Upper lobe of left lung (tissue), 6 donors: ENCODE data around the gene CCDC33. TPM values are rescaled to one million over a fixed set of nuclear protein-coding genes. Genes with fewer than 3 reads are reported as not detected.
A peak's percentile ranks its signal among the peaks of the same experiment; 100 is the strongest.

Experiments used
- ATAC-seq, 2 donors: fragments of 200-7000 bp; cut with Tn5 transposase; one replicate each; pipeline ENCODE4 v1.9.1; 2022; ENCODE audit warnings: mild to moderate bottlenecking in 2 of 2, moderate library complexity in 2 of 2; ENCODE audit not compliant: low FRiP score in 2 of 2
- DNase-seq, 2 donors: peaks; one replicate each; pipeline ENCODE4 v3.0.0-alpha.2; 2019 to 2020
- H3K27ac ChIP-seq, 4 donors: fragments of 200-600 bp; sonication (generic); one replicate each; pipeline ENCODE4 v1.5.1; 2016 to 2019
- H3K27me3 ChIP-seq, 4 donors: fragments of 200-600 bp; sonication (generic); one replicate each; pipeline ENCODE4 v1.5.1; 2017 to 2019
- H3K36me3 ChIP-seq, 4 donors: fragments of 200-600 bp; sonication (generic); one replicate each; pipeline ENCODE4 v1.5.1; 2016 to 2019
- H3K4me1 ChIP-seq, 4 donors: fragments of 200-600 bp; sonication (generic); one replicate each; pipeline ENCODE4 v1.5.1; 2018 to 2019
- H3K4me3 ChIP-seq, 4 donors: fragments of 200-600 bp; sonication (generic); one replicate each; pipeline ENCODE4 v1.5.1; 2017 to 2019; ENCODE audit warnings: mild to moderate bottlenecking in 2 of 4, moderate library complexity in 1 of 4
- H3K9me3 ChIP-seq, 4 donors: fragments of 200-600 bp; sonication (generic); one replicate each; pipeline ENCODE4 v1.5.1; 2018 to 2019
- CTCF ChIP-seq, 6 experiments: fragments of 450-650 bp in 4 of 6; fragments of 200-600 bp in 2 of 6; sonication (generic) in 2 of 6; IDR thresholded peaks; one replicate each; pipeline ENCODE4 v1.5.1; 2016 to 2019; ENCODE audit warnings: antibody characterized with exemption in 6 of 6
- EP300 ChIP-seq, 4 donors: sonication (generic); formaldehyde crosslinking; IDR thresholded peaks; one replicate each; pipeline ENCODE4 v1.5.1; 2017; ENCODE audit warnings: antibody characterized with exemption in 4 of 4, control low read depth in 2 of 4
- POLR2A ChIP-seq, 4 donors: fragments of 450-650 bp; IDR thresholded peaks; one replicate each; pipeline ENCODE4 v1.5.1; 2016 to 2017; ENCODE audit warnings: antibody characterized with exemption in 4 of 4, mild to moderate bottlenecking in 2 of 4
- POLR2AphosphoS5 ChIP-seq, 2 donors: sonication (generic); formaldehyde crosslinking; IDR thresholded peaks; one replicate each; pipeline ENCODE4 v1.5.1; 2017; ENCODE audit warnings: antibody characterized with exemption in 2 of 2
- WGBS, 2 donors: methylation state at CpG; one replicate each; pipeline ENCODE4 v1.1.5; 2017 to 2018; 5-methylcytosine and 5-hydroxymethylcytosine counted together
- total RNA-seq, 6 donors: library from RNA; depleted of rRNA in 4 of 6; stranded (reverse); fragments of >200 nt in 4 of 6; gene quantifications; one replicate each; pipeline versions ENCODE4 v1.1.0 to v1.2.1, GENCODE V29; 2016 to 2021
- donor health status: DM: no; HTN: no; CAD: no; lungs with moderate emphysema.
- donor health status: DM: no; HTN: yes; CAD: no; lungs with severe emphysema.

The CCDC33 gene
- total RNA-seq, 6 donors from 2014 or later, result 3.8 to 43.4 (median 4.2) TPM; not detected in 1

GRCh38 chr15:74233851-74234597 is 2.1 kb upstream of the CCDC33 start:
- no peak for TF ChIP-seq POLR2AphosphoS5 (IDR thresholded peaks at IDR 0.05)
- TF ChIP-seq EP300 (IDR thresholded peaks at IDR 0.05), result no peak
- no peak for TF ChIP-seq CTCF (IDR thresholded peaks at IDR 0.05)
- H3K4me3 ChIP-seq, result no peak overlapping the region
- DNase-seq (no peak), ATAC-seq (no peak)
- no peak overlapping the region for H3K27ac ChIP-seq
- H3K36me3 ChIP-seq, result no peaks in the 10 kb centered on the region
- no peaks in the 10 kb centered on the region for H3K27me3 ChIP-seq
- H3K9me3 ChIP-seq, result no peaks in the 10 kb centered on the region
- 96 to 100% methylated on average over 1 to 3 of the region's 3 CpGs for WGBS, 2 donors
- H3K4me1 ChIP-seq, result peaks cover 0 to 18% (median 2%) of the 10 kb centered on the region in 4 donors

- no peaks in the 10 kb centered on the region for H3K9me3 ChIP-seq
- DNase-seq, result no peak
- H3K4me1 ChIP-seq, result peaks cover under 1 to 21% (median 5%) of the 10 kb centered on the region in 4 donors
- no peaks in the 10 kb centered on the region for H3K36me3 ChIP-seq
- ATAC-seq, result no peak
- 77 to 100% methylated on average over 1 to 9 of the region's 9 CpGs for WGBS, 2 donors
- H3K4me3 ChIP-seq, result no peak overlapping the region
- no peak for TF ChIP-seq POLR2AphosphoS5 (IDR thresholded peaks at IDR 0.05)
- no peak for TF ChIP-seq CTCF (IDR thresholded peaks at IDR 0.05)
- no peak for TF ChIP-seq POLR2A (IDR thresholded peaks at IDR 0.05)
- TF ChIP-seq EP300 (IDR thresholded peaks at IDR 0.05), result no peak
- H3K27ac ChIP-seq, result no peak overlapping the region
- no peaks in the 10 kb centered on the region for H3K27me3 ChIP-seq
Measured at GRCh38 chr15:74234598-74234875, 1.6 kb upstream of the CCDC33 start.

- TF ChIP-seq EP300 (IDR thresholded peaks at IDR 0.05), result no peak
- TF ChIP-seq CTCF (IDR thresholded peaks at IDR 0.05), result no peak
- H3K4me3 ChIP-seq, result no peak overlapping the region
- no peaks in the 10 kb centered on the region for H3K36me3 ChIP-seq
- DNase-seq (no peak), ATAC-seq (no peak)
- peaks cover 23 to 44% (median 32%) of the 10 kb centered on the region in 4 donors for H3K4me1 ChIP-seq
- peak overlapping the region in 2 of 4 donors; percentile 35 to 37 for H3K27ac ChIP-seq
- no peaks in the 10 kb centered on the region for H3K9me3 ChIP-seq
- no peaks in the 10 kb centered on the region for H3K27me3 ChIP-seq
- WGBS, 2 donors, result 70 to 81% methylated on average over 3 to 6 of the region's 6 CpGs
Measured at GRCh38 chr15:74239051-74239705, 3.1 kb downstream of the CCDC33 start.

- TF ChIP-seq POLR2A (IDR thresholded peaks at IDR 0.05), result no peak
- TF ChIP-seq CTCF (IDR thresholded peaks at IDR 0.05), result peak; percentile 31 to 75 (median 58)
- TF ChIP-seq POLR2AphosphoS5 (IDR thresholded peaks at IDR 0.05), result peak; percentile 69 to 70
- peak in 2 of 4 donors; percentile 56 to 70 for TF ChIP-seq EP300 (IDR thresholded peaks at IDR 0.05)
- Histone ChIP-seq H3K36me3 (no peaks in the 10 kb centered on the region), H3K27ac (peak overlapping the region in 3 of 4 donors; percentile 45 to 68 (median 64)), H3K4me1 (peaks cover 23 to 37% (median 32%) of the 10 kb centered on the region in 4 donors), H3K9me3 (no peaks in the 10 kb centered on the region), H3K4me3 (no peak overlapping the region), H3K27me3 (no peaks in the 10 kb centered on the region)
- 0 to 5% methylated on average over 1 to 5 of the region's 5 CpGs for WGBS, 2 donors
- peak; percentile 9 to 66 for ATAC-seq
- DNase-seq, result peak; percentile 86 to 88
Measured at GRCh38 chr15:74240002-74240568, 4.0 kb downstream of the CCDC33 start.
